Spinal cord (tissue), 10 donors: ENCODE data around the gene STAT4. TPM values are rescaled to one million over a fixed set of nuclear protein-coding genes. Genes with fewer than 3 reads are reported as not detected.

Experiments used
- DNase-seq, 6 donors: peaks; one replicate each; pipeline versions ENCODE4 v3.0.0 to v3.0.0-alpha.2; 2013 to 2015; ENCODE audit warnings: low spot score in 6 of 6, low read depth in 4 of 6
- H3K27ac ChIP-seq: one replicate; pipeline ENCODE4 v1.5.1; 2013; ENCODE audit warnings: low read depth, low read length, control low read depth
- H3K27me3 ChIP-seq: one replicate; pipeline ENCODE4 v1.6.1; 2013; ENCODE audit warnings: low read length; ENCODE audit not compliant: control insufficient read depth, insufficient read depth
- H3K36me3 ChIP-seq: one replicate; pipeline ENCODE4 v1.6.1; 2013; ENCODE audit warnings: low read length; ENCODE audit not compliant: control insufficient read depth, insufficient read depth
- H3K4me1 ChIP-seq: one replicate; pipeline ENCODE4 v1.6.1; 2013; ENCODE audit warnings: low read length; ENCODE audit not compliant: control insufficient read depth, insufficient read depth
- H3K4me3 ChIP-seq: one replicate; pipeline ENCODE4 v1.5.1; 2013; ENCODE audit warnings: low read depth, low read length, control low read depth
- H3K9me3 ChIP-seq: one replicate; pipeline ENCODE4 v1.6.1; 2013; ENCODE audit warnings: low read length; ENCODE audit not compliant: control insufficient read depth, insufficient read depth
- WGBS: methylation state at CpG from one replicate; pipeline ENCODE4 v1.1.5; 2013; ENCODE audit warnings: missing lambda C conversion rate; ENCODE audit not compliant: insufficient coverage; 5-methylcytosine and 5-hydroxymethylcytosine counted together
- polyA plus RNA-seq, 2 donors: library from polyadenylated mRNA; unstranded; fragments of 120-200 nt; gene quantifications; one replicate each; pipeline ENCODE4 v1.2.1, GENCODE V29; 2013; ENCODE audit not compliant: insufficient read length in 2 of 2
- total RNA-seq, 2 donors: library from RNA; depleted of rRNA in 1 of 2; stranded (reverse); fragments of 120-200 nt in 1 of 2; fragments of >200 nt in 1 of 2; gene quantifications; one replicate each; pipeline versions ENCODE4 v1.2.3 to v1.2.4, GENCODE V29; 2013 to 2014
- donor health status: healthy.

STAT4 gene
- total and polyA plus RNA-seq, 4 donors, result 2.5 to 8.9 (median 7.4) TPM

DNA sequence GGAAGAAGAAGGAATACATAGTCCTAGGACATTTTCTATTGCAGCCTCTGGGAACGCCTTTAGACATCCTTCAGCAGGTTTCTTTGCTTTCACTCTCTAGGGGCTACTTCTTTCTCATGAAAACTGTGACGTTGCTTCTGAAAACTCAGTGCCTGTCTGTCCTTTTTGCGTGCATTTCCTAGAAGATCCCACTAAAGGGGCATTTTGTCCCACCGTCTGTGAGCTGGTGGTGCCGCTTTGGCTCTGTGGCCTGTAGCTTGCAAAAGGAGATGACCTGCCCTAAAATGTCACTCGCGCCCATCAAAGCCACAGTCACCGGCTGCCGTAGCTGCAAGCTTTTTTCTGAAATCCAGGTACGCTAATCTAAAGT is 579 bp downstream of the STAT4 start:
- H3K9me3 ChIP-seq, result no peaks in the 10 kb centered on the region
- peaks cover 12% of the 10 kb centered on the region for H3K4me1 ChIP-seq
- H3K27ac ChIP-seq, result no peak overlapping the region
- no peaks in the 10 kb centered on the region for H3K36me3 ChIP-seq
- peak in 3 of 6 donors; percentile 11 to 52 (median 13) for DNase-seq
- peak overlapping the region; percentile 55 for H3K4me3 ChIP-seq
- H3K27me3 ChIP-seq, result peaks cover 3% of the 10 kb centered on the region
- 13% methylated on average over 7 of the region's 10 CpGs for WGBS

DNA sequence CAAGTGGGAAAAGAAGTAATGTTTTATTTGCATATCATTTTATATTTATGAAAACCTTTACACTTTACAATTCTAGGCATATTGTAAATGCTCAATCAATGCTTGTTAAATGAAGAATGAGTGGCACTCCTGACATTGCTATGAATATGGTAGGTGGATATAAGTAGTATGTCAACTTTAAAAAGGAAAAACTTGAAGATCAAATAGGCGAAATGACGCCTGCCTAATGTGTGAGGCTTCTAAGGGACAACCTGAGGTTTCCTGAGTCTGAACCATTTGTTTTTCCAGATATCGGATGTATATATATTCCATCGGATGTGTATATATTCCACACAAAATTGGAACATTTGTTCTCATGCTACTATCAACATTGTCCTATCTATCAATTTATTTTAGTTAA is 1.4 kb downstream of the STAT4 start:
- Histone ChIP-seq H3K36me3 (no peaks in the 10 kb centered on the region), H3K4me3 (no peak overlapping the region), H3K27ac (no peak overlapping the region), H3K4me1 (peaks cover 12% of the 10 kb centered on the region), H3K27me3 (peaks cover 3% of the 10 kb centered on the region), H3K9me3 (no peaks in the 10 kb centered on the region)
- no peak for DNase-seq
- 100% methylated on average over 2 of the region's 4 CpGs for WGBS

DNA sequence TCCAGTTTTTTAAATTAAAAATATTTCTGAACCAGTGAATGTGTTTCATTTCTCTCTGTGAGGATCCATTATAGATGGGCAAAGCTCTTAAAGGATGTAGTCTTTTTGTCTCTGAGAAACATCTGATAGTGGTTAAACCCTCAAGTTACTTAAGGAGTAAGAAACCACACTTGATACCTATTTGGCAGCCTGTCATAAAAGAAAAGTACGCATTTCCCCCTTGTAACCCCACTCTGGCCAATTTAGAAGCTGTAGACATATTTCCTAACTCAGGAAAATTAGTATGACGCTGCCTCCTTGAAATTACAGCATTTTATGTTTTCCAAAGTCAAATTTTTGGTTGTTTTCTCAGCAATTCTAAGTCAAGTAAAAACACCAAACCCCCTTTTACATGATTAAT is 2.0 kb downstream of the STAT4 start:
- 100% methylated on average over 2 of the region's 2 CpGs for WGBS
- peaks cover 12% of the 10 kb centered on the region for H3K4me1 ChIP-seq
- H3K36me3 ChIP-seq, result no peaks in the 10 kb centered on the region
- peaks cover 3% of the 10 kb centered on the region for H3K27me3 ChIP-seq
- DNase-seq, result no peak
- no peak overlapping the region for H3K27ac ChIP-seq
- H3K9me3 ChIP-seq, result no peaks in the 10 kb centered on the region
- no peak overlapping the region for H3K4me3 ChIP-seq

- WGBS, result no CpG with 5 or more reads among the region's 1 CpG
- Histone ChIP-seq H3K4me3 (no peak overlapping the region), H3K4me1 (peaks cover 12% of the 10 kb centered on the region), H3K27me3 (peaks cover 3% of the 10 kb centered on the region), H3K27ac (no peak overlapping the region), H3K9me3 (no peaks in the 10 kb centered on the region), H3K36me3 (no peaks in the 10 kb centered on the region)
- DNase-seq, result no peak
Measured at GRCh38 chr2:191148281-191148680, 2.5 kb downstream of the STAT4 start.

- Histone ChIP-seq H3K36me3 (no peaks in the 10 kb centered on the region), H3K27me3 (peaks cover 3% of the 10 kb centered on the region), H3K4me1 (peaks cover 7% of the 10 kb centered on the region), H3K4me3 (no peak overlapping the region), H3K27ac (no peak overlapping the region), H3K9me3 (no peaks in the 10 kb centered on the region)
- DNase-seq, result no peak
- no CpG with 5 or more reads among the region's 4 CpGs for WGBS
Measured at GRCh38 chr2:191145769-191146471, 4.9 kb downstream of the STAT4 start.

DNA sequence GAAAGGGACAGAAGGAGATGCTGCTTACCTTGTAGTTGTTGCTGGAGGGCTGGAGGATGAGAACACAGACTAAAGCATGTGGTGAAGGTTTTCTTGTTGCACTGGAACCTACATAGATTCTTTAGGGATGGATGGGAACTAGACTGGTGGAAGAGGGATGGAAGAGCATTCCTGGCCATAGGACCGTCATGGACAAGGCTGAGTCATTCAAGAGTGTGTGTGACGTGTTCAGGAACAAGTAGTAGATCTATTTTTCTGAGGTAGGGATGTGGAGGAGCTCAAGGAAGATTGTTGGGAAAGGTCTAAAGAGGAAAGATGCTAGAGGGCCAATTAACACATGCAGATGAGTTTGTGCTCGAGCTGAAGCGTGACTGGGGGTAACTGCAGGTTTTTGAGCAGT is 6.6 kb downstream of the STAT4 start:
- no peak for DNase-seq
- Histone ChIP-seq H3K27ac (no peak overlapping the region), H3K4me1 (no peaks in the 10 kb centered on the region), H3K4me3 (no peak overlapping the region), H3K9me3 (no peaks in the 10 kb centered on the region), H3K36me3 (no peaks in the 10 kb centered on the region), H3K27me3 (no peaks in the 10 kb centered on the region)
- WGBS, result 97% methylated on average over 3 of the region's 4 CpGs

GRCh38 chr2:191143791-191144190 is 7.0 kb downstream of the STAT4 start:
- WGBS, result no CpG with 5 or more reads among the region's 1 CpG
- no peak overlapping the region for H3K27ac ChIP-seq
- no peak for DNase-seq
- H3K9me3 ChIP-seq, result no peaks in the 10 kb centered on the region
- H3K4me3 ChIP-seq, result no peak overlapping the region
- H3K36me3 ChIP-seq, result no peaks in the 10 kb centered on the region
- no peaks in the 10 kb centered on the region for H3K4me1 ChIP-seq
- H3K27me3 ChIP-seq, result no peaks in the 10 kb centered on the region

DNA sequence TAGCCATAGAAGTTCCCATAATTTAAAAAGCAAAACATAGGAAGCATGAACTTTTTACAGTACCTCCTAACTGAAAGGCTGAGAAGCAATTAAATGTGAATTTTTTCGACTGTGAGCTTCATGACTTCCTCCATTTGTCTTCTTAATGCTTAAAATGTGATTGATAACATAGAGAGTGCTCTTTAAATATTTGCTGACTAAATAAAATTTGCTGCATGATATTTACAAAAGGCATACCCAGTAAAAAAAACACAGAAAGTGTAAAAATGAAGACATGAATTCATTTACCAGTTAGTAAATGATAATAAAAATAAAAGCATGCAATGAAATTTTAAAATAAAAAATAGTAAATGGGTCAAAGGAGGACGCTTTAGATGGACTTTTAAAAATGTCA is 21.9 kb downstream of the STAT4 start:
- no peaks in the 10 kb centered on the region for H3K27me3 ChIP-seq
- no peak overlapping the region for H3K4me3 ChIP-seq
- H3K4me1 ChIP-seq, result no peaks in the 10 kb centered on the region
- whole genome bisulfite sequencing, result 60% methylated on average over 1 of the region's 2 CpGs
- no peaks in the 10 kb centered on the region for H3K36me3 ChIP-seq
- no peaks in the 10 kb centered on the region for H3K9me3 ChIP-seq
- no peak overlapping the region for H3K27ac ChIP-seq
- no peak for DNase-seq

- Histone ChIP-seq H3K27me3 (no peaks in the 10 kb centered on the region), H3K4me3 (no peak overlapping the region), H3K36me3 (no peaks in the 10 kb centered on the region), H3K27ac (no peak overlapping the region), H3K4me1 (no peaks in the 10 kb centered on the region), H3K9me3 (no peaks in the 10 kb centered on the region)
- no peak for DNase-seq
- 86% methylated on average over 1 of the region's 8 CpGs for WGBS
Measured at GRCh38 chr2:191128172-191128910, 22.5 kb downstream of the STAT4 start.

DNA sequence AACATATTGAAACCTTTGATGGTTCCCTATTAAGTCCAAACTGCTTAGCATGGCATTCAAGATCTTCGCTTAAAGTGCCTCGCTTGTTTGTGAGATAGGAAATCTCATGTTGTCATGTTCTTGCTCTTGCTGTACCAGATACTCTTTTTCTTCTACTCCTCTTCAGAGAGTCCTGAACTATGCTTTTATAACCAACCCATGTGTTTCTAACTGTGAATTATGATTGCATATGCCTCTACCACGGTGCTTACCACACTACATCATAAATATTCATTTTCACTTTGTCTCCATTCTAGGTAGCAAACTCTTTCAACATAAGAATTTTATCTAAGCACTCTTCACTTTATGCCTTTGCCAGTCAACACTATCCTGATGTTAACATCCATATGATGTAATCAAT is 23.6 kb downstream of the STAT4 start:
- Histone ChIP-seq H3K27ac (no peak overlapping the region), H3K4me1 (no peaks in the 10 kb centered on the region), H3K4me3 (no peak overlapping the region), H3K9me3 (no peaks in the 10 kb centered on the region), H3K36me3 (no peaks in the 10 kb centered on the region), H3K27me3 (no peaks in the 10 kb centered on the region)
- 100% methylated on average over 1 of the region's 3 CpGs for WGBS
- no peak for DNase-seq
